Erythroblast (primary cell): Measurements from ENCODE around the gene SPINK4.

Experiments used
- GATA1 ChIP-seq: IDR thresholded peaks from 2 replicates; pipeline ENCODE4 v1.6.1; 2011; ENCODE audit warnings: low read depth, mild to moderate bottlenecking, control low read depth, low read length, moderate library complexity
- POLR2A ChIP-seq: IDR thresholded peaks from 2 replicates; pipeline ENCODE4 v1.6.1; 2011; ENCODE audit warnings: mild to moderate bottlenecking, low read length

- TF ChIP-seq POLR2A, result no peak
- TF ChIP-seq GATA1, result no peak
Measured at GRCh38 chr9:33225319-33226147, 14.4 kb upstream of the SPINK4 start.
